HTR-8/SVneo (cell line): ENCODE measurements around the gene CCNL2.

Experiments used
- DNase-seq: peaks from one replicate; pipeline ENCODE4 v3.0.0; 2011; ENCODE audit warnings: low spot score, mixed read lengths; ENCODE audit not compliant: insufficient read length
- FAIRE-seq: peaks from 2 replicates; lab custom pipeline; 2011; peaks lifted over from hg19 to GRCh38; lab: Jason Lieb, UNC

CCNL2 gene

GRCh38 chr1:1347663-1348419 is 51.3 kb downstream of the CCNL2 start:
- FAIRE-seq (no peak), DNase-seq (peak; percentile 41)

- FAIRE-seq, result no peak
- no peak for DNase-seq
These were observed 52.0 kb downstream of the CCNL2 start for GRCh38 chr1:1347026-1347595.

DNA sequence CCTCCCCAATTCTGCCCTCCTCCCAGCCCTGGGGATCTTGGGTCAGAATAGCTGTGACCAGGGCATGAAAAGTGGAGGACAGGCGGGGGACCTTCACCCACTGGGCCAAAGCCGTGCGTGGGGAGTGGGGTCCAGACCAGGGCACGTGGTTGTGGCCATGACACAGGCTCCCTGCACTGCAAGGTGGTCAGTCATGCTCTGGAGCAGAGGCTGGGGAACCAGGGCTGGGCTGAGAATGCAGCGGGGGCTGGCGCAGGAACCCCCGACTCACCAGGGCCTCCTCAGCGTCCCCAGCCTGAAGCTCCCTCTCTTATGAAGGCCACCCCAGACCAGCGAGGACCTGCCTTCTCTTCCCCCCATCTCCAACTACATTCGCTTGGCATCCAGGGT is 52.6 kb downstream of the CCNL2 start:
- FAIRE-seq, result no peak
- DNase-seq, result no peak

DNA sequence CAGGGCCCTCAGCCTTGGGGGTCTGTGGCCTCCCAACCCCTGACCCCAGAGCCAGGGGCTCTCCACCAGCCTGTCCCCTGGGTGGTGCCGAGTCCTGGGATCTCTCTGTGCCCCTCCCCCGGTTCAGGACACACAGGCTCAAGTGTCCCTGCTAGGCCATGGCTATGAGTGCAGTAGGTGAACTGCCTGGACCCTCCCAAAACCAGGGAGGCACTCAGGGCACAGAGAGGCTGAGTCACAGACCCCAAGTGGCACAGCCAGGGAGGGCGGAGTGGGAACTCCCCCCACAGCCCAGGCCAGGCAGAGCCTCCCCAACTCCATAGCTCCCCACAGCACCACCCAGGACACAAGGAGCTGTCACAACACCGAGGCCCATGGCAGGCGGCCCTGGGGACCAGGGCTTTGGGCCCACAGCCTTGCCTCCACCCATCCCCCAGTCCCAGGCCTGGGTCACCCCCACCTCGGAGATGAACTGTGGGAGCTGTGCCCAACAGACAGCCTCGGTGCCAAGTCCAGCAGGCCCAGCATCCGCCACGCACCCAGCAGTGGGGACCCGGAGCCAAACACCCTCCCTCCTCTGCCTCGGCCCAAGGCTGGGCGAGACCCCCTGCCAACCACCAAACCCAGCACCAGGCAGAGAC is 53.2 kb downstream of the CCNL2 start:
- FAIRE-seq, result no peak
- no peak for DNase-seq

GRCh38 chr1:1345384-1345783 is 53.8 kb downstream of the CCNL2 start:
- FAIRE-seq (no peak), DNase-seq (no peak)

DNA sequence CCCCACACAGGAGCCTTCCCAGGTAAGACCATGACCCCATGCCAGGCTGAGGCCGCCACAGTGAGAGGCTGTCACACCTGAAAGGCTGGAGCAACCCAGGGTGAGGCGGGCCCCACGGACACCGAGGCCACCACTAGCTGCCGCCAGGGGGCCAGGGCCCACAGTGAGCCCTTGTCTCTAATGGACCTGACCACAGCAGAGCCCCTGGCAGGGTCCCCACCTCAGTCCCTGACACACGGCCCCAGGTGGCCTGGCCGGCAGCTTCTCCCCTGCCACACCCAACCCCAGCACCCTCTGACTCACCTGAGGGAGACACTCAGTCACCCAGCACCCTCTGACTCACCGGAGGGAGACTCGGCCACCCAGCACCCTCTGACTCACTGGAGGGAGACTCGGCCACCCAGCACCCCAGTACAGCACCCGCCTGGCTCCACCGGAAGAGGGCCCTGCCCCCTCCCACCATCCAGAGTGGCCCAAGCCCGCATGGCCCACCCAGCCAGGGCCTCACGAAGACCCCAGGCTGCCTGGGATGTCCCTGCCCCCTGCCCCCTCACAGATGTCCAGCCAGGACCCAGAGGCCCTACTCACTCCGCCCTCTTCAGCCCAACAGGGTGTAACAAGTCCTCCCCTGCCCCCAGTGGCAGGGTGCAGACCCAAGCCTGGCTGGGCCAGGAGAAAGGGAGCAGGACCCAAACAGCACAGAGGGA is 54.3 kb downstream of the CCNL2 start:
- DNase-seq (peak; percentile 43), FAIRE-seq (peak; percentile 38)

- FAIRE-seq, result no peak
- no peak for DNase-seq
These were observed 55.2 kb downstream of the CCNL2 start for GRCh38 chr1:1343811-1344421.

GRCh38 chr1:1342584-1343115 is 56.5 kb downstream of the CCNL2 start:
- DNase-seq (no peak), FAIRE-seq (no peak)

DNA sequence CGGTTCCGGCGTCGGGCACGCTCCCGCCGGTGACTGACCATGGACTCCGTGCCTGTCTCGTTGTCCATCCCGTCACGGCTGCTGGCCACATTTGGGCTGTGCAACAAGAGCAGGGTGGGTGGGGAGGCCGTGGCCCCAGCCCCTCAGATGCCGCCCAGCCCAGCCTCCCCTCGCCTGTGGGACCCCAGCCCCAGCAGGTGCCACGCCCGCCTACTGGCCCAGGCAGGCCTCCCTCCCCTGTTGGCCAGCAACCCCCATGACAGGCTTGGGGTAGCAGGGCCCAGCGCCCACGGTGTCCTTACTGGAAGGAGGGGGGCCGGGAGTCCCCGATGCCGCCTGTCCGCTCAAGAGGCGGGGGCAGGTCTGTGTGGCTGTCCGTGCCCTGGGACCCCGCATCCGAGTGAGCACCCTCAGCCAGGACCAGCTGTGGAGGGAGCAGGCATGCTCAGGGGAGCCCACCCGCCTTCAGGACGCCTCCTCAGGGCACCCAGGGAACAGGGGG is 57.0 kb downstream of the CCNL2 start:
- no peak for FAIRE-seq

GRCh38 chr1:1341549-1342021 is 57.5 kb downstream of the CCNL2 start:
- DNase-seq (no peak), FAIRE-seq (no peak)

More for the DNA sequence above, 57.0 kb downstream of the CCNL2 start:
- DNase-seq, result no peak

DNA sequence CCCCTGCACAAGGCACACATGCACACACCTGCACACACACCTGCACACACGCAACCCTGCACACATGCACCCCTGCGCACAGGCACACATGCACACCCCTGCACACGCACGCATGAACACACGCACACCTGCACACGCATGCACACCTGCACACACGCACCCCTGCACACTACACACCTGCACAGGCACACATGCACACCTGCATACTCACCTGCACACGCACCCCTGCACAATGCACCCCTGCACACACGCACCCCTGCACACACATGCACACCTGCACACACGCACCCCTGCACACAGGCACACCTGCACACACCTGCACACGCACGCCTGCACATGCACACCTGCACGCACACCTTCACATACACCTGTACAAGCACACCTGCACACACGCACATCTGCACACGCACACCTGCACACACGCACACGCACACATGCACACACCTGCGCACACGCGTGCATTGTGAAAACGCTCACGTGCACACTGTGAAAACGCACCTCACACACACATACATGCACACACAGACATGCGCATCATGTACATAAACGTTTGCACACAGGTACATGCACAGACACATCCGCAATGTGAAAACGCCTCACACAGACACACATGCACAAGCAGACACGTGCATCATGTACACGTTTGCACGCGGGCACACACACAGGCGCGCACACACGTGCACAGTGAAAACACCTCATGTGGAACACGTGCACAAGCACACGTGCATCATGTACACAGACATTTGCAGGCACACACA is 58.2 kb downstream of the CCNL2 start:
- DNase-seq (no peak), FAIRE-seq (peak; percentile 91)

GRCh38 chr1:1340185-1340584 is 59.0 kb downstream of the CCNL2 start:
- FAIRE-seq (no peak), DNase-seq (no peak)

GRCh38 chr1:1338278-1338677 is 60.9 kb downstream of the CCNL2 start:
- FAIRE-seq, result no peak
- DNase-seq, result no peak

GRCh38 chr1:1337793-1338147 is 61.4 kb downstream of the CCNL2 start:
- DNase-seq (no peak), FAIRE-seq (no peak)

- FAIRE-seq (no peak), DNase-seq (no peak)
These were observed 62.0 kb downstream of the CCNL2 start for GRCh38 chr1:1336931-1337792.

DNA sequence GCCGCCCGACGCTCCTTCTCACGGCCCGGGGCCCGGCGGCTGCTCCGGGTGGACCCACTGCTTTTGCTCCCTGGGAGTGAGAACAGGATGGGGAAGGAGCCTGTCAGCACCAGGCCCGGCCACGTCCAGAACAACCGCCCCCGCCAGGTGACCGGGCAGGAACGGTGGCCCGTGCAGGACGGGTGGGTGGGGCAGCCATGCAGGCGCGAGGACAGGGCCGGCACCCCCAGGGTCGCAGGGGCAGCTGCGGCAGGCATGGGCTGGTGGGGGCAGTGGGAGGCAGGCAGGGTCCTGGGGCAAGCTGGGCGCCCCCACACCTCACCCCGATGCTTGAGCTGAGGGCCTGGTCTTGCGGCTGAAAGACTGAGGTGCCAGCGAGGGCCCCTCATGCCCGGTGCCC is 62.7 kb downstream of the CCNL2 start:
- no peak for DNase-seq
- FAIRE-seq, result no peak

- DNase-seq, result no peak
- FAIRE-seq, result no peak
These were observed 63.3 kb downstream of the CCNL2 start for GRCh38 chr1:1335792-1336248.
